GM21381 (cell line): ENCODE results near the gene ZNF292.
"Not testable (repeated sequence)": the region's sequence is repeated elsewhere in the genome, so short reads cannot be mapped to it uniquely, and the experiment has no call there.

Experiments
- ATAC-seq: cut with Tn5 transposase; IDR thresholded peaks from one replicate; pipeline ENCODE4 v1.9.1; 2021; ENCODE audit warnings: mild to moderate bottlenecking, moderate library complexity; ENCODE audit not compliant: unreplicated experiment

Gene ZNF292

DNA sequence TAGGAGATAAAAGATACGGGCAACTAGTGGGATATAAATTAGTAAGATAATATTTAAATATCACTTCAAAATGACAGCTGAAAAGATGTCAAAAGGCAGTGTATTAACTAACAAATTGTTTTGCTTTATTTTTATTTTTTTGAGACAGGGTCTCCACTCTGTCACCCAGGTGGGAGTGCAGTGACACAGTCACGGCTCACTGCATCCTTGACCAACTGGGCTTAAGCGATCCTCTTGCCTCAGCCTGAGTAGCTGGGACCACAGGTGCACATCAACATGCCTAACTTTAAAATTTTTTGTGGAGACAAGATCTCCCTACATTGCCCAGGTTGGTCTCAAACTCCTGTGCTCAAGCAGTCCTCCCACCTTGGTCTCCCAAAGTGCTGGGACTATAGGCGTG, 5.9 kb downstream of the ZNF292 start:
- no peak for ATAC-seq

DNA sequence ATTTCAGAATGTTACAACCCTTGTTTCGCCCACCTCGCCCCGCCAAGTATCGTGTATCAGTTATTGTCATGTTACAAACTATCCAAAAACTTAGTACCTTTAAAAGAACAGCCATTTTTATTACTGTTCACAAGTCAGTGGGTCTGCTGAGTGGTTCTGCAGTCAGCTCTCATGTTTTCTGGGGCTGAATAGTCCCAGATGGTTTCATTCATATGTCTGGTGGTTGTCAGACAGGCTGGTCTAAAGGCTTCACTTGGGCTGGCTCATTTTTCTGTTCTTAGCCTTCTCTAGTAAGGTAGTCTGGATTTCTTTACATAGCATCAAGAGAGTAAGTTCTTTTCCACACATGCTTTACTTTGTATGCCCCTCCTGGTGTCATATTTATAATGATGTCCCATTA, 8.6 kb downstream of the ZNF292 start:
- ATAC-seq: no peak

DNA sequence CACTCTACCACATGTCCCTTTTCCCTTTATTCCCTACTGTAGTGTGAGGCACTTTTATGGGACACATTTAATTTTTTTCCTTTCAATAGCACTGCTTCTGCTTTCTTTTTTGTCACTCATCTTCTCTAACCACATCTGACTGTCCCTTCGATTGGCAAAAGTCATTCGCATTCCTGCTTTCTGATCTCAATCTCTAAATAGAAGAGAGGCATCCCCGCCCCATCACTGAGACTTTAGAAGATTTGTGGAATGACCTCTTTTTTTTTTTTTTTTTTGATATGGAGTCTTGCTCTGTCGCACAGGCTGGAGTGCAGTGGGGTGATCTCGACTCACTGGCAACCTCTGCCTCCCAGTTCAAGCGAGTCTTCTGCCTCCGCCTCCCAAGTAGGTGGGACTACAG, 9.1 kb downstream of the ZNF292 start:
- no peak for ATAC-seq

DNA sequence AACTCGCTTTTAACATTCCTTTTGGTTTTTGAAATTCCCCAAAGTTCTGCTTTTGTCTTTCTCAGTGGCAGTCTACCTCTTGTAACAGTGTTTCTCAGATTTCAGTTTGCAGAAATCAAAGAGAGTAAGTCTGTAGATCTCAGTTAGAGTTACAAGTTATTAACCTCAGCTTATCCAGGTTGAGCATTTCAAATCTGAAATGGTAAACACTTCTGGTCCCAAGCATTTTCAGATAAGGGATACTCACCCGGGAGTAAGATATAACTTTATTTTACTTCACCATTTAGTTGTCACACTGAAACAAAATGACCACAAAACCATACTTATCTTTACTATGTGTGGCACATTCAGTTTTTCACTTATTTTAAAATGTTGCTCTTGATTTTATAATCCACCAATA, 9.8 kb downstream of the ZNF292 start:
- no peak for ATAC-seq

DNA sequence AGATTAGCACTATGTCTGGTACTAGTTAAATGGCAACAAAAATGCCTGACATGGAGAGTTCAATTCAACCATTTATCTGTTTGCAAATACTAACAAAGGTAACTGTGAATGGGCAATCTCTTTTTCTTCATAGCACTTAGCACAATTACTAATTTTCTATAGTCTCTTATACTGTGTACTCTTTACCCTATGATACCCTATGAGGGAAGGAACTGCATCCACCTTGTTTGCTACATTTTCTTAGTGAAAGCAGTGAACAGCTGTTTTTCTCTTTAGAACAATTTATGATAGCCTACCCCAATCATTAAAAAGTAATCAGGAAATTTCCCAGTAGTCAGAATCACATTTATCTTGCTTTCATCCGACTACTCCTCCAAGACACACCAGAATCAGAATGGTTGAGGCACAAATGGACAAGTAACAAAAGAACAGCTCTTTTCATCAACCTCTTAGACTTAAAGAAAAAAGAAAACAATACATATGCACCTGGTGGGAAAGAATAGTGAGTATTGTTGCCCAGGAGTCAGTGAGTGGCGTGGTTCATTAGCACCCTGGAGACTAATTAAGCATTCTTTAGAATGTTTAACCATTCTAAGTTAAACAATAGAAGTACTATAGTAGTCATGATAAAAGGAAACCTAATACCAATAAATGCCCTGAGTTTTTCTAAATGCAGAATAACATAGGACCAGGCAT, 16.7 kb downstream of the ZNF292 start:
- no peak for ATAC-seq

DNA sequence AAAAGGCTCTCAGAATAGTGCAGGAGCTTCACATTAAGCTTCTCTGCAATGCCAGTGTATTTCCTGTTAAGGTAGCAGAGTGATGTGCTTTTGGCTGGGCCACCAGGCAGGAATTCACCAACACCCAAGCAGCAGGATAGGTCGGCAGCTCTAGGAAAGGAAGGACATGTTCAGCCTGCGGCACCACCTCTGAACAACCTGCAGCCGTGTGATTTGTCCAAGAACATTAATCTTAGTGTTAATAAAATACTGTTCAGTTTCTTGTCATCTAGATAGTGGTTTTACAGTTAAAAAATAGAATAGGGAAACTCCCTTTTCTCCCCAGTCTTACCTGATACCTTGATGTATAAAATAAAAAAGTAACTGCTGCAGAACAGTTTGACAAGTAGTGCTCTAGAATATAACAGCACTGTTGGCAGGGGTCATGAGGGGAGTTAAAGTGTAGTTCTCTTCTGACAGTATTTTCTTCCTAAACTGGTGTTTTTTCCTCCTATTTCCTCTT, 18.8 kb downstream of the ZNF292 start:
- ATAC-seq: no peak

DNA sequence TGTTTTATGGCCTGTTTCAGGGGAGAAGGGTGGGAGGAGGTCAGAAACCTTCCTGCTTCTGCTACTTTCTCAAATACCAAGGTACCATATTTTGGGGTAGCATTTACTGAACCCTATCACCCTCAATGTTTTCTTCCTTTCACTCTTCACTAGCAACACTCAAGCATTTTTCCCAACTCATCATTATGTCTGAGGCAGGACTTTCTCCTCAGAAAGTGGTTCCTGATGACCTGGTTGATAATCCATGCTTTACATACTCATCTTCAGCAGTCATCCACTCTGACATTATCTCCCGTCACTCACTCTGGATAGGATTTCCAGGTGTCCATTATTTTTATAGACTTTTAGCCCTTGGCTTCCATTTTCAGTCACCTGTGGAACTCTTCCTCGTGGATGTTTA, 21.1 kb downstream of the ZNF292 start:
- no peak for ATAC-seq

DNA sequence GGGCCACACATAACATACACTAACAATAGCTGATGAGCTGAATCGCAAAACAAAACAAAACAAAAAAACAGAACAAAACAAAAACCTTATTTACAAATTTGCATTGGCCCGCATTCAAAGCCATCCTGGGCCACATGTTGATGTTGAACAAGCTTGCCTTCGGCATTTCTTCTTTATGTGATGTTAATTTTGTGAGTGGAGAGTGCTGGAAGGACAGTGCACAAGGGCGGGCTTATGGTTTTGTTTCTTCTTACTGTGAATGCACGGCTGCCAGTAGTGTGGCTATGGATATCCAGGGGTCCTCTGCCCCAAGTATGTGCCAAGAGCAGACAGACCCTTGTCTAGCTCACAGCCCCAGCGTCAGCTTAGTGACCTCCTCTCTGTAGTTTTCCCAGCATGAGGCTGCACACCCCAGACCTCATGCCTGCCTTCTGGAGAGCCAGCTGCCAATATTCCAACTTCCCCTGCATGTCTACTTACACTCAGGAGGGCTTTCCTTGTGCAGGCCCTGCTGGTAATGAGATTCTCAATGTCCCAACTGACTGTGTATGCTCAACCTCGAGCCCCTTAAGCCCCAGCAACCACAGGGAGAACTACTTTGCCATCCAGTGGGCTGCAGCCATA, 24.9 kb downstream of the ZNF292 start:
- ATAC-seq: no peak

DNA sequence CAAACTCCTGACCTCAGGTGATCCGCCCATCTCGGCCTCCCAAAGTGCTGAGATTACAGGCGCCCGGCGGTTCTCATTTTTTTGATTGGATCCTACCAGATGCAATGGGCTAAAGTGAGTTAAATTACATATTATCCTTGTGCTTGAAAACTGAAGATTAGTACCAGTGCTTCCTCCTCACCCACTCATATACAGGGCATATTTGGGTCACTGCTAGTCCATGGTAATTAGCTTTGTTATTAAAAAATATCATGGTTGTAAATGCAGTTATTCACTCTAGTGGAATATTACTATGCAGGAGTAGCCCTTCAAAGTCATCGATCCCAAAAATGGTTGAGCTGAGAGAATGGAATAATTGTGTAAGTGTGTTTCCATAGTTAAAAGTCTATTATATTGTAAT, 26.5 kb downstream of the ZNF292 start:
- ATAC-seq: no peak

DNA sequence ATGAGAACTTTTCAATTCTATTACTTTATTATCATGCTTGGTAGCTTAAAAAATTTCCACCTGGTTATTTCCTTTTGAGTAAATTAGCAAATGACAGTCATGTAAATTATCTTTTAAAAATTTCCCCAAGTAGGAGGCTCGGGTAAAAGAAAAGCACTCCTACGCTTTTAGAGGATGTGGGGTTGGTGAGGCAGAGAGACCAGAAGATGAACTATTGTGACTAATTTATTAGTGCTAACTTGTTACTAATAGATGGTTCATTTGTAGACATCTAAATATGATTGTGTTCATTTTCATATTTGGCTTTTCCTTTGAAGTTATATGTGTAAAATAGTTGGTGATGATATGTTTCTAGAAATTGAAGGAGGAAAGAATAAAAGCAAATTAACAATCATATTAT, 27.0 kb downstream of the ZNF292 start:
- peak; percentile 67 for ATAC-seq

DNA sequence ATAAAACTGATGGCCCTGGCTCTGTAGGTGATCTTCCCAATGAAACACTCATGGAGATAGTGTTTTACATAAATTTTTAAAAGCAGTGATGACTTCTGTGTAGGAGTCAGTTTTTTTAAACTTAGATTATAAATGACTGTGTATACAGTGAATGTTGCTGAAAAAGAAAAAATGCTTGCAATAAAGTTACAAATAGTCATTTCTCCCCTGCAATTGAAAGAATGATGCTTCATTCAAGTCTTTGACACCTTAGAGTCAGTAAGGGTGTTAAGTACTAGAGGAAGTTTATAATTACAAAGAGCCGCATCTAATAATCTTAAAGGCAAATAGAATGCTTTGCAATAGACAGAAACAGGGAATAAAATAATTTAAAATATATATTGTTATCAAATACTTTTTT, 27.6 kb downstream of the ZNF292 start:
- ATAC-seq: no peak

DNA sequence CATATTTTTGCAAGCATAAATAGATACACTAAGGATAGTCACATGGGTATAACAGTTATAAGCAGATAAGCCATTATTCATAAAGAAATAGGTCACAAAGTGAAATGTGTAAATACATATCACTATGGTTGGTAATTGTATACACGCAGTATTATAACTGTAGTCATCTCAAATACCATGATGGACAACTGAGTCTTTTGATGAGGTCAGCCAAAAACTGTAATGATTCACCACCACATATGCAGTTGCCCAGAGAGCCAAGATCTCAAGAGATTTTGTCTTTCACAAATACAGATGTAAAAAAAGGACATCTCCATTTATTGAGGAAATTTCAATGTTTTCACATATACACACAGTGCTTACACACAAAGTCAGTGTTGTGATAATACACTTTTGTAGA, 28.3 kb downstream of the ZNF292 start:
- ATAC-seq: no peak

DNA sequence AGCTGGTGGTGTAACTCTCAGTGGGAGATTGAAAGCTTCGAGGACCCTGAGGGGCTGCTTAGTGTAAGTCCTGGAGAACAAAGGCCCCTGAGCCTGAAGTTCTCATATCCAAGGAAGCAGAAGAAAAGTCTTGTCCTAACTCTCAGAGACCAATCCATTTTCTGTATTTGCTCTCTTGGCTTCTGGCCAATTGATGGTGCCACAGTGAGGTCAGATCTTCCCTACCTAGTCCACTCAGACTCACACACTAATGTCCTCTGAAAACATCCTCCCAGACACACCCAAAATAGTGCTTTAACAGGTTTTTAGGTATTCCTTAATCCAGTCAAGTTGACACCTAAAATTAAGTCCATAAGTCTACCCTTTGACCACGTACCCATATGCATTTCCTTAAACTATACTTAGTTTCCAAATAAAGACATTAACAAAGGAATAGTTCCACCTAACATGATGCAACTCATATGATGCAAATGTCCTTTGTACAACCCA, 29.4 kb downstream of the ZNF292 start:
- ATAC-seq: no peak

DNA sequence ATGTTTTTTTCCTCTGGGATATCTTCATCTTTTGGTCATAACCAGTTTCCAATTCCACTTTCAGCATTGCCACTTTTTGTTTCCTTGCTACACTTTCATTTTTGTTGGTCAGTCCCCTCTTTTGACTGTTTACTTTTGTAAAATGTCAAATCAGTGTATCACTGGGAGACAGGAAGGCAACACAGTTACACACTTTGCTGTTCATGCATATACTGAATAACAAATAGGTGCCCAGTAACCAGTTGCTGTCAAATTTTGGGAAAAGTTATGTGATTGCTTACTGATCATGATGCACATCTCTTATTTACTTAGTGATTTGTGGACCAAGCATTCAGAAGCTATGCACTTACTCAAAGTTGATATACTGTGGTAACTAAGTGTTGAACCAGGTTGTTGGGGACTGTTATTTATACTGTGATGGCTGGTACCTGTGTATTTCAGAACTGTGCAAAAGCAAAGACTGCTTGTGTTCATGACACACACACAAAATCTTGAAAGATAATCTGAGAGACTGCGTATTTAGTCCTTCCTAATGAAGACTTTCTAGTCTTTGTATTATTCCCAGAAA, 41.0 kb downstream of the ZNF292 start:
- no peak for ATAC-seq

DNA sequence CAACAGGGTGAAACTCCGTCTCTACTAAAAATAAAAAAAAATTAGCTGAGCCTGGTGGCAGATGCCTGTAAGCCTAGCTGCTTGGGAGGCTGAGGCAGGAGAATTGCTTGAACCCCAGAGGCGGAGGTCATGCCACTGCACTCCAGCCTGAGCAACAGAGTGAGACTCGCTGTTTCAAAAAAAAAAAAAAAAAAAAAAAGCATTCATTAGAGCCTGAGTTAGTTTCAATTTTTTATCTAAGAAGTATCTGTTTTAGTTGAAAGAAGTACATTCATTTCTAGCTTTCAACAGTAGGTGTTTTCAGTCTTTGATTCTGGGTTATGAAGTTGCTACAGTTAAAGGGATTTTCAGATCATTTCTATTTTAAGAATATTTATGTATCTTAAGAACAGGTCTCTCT, 42.2 kb downstream of the ZNF292 start:
- peak; percentile 70 for ATAC-seq

DNA sequence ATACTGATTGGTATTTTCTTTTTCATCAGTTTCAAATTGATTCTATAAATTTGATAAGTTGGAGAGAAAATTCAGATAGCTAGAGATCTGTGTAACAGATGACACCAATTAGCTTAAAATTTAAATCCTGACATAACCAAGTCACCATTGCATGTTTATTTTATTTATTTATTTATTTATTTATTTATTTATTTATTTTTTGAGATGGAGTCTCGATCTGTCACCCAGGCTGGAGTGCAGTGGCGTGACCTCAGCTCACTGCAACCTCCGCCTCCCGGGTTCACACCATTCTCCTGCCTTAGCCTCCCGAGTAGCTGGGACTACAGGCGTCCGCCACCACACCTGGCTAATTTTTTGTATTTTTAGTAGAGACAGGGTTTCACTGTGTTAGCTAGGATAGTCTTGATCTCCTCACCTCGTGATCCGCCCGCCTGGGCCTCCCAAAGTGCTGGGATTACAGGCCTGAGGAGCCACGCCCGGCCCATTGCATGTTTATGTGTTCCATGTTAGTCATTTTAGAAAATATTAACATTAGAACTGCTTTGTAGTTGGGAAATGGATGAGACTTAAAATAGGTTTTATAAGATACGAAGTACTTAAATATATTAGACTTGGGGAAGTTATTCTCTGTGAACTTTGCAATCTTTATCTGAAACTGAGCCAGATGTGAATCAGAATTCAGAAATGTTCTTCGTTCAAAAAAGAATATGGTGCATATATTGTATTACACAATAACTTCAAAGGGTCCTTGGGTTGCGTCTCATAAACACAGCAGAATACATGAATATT, 42.9 kb downstream of the ZNF292 start:
- not testable (repeated sequence) for ATAC-seq

DNA sequence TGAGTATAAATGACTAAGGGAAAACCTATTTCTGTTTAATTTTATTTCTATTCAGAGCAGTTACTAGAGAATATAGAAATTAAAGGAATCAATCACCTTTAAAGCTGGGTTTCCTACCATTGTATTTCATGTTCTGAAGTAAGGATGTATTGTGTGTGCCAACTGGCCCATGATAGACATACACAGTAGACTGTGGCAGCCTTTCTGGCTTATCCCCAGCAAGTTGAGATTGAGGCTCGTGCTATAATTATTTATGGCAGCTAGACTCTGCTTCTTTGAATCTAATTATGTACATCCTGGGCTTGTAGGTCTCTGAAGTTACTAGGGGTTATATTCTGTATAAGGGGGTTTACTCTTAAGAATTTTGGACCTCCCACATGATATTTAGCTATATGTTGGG, 44.4 kb downstream of the ZNF292 start:
- no peak for ATAC-seq

DNA sequence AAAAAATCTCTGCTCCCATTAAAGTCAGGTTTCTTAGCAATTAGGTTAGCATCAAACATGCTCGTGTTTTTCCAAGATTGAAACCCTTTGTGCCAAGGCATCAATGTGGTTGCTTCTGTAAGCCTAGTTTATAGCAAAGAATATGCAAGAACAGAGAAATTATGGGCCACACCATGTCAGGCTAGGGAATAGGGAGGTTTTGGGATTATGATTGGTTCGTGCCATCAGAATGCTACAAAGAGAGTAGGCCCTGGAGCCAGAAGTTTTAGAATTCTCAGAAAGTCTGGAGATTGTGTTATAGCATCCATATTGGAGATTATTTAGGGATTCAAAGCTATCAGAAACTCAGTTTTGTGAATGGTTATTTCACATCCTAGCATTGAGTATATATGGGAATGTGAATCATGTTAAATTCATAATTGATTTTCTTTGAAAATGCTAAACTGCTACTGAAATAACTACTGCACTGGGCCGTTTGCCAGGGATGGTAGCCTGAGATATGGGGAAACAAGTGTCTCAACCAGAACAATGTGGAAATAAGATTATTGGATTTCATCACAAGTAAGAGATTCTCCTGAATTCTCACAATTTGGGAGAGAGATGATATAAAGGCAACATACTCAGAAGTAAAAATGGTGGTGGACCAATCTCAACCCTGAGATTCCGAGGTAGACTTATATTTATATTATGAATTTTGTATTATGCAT, 45.3 kb downstream of the ZNF292 start:
- no peak for ATAC-seq

DNA sequence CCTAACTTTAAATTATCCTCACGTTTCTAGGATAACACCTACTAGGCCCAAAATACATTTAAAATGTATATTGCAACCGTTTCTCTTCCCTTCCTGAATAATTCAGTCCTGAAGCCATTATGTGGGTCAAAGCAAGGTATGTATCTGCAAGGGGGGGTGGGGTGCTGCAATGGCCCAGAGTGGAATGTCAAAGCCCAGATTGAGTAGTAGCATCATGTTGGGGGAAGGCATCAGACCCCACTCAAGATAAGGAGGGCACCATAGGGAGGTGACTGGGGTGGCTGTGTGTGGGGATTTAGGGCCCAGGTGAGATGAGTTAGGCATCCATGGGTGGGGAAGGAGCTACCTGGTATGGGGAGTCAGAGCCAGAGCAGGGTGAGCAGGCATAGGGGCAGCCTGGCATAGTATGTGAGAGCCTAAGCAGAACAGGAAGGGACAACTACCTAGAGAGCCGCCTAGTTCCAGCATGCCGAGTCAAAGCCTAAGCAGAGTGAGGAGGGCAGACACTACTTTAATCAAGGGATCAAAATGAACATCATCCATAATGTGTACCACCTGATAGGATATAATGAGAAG, 48.2 kb downstream of the ZNF292 start:
- no peak for ATAC-seq

DNA sequence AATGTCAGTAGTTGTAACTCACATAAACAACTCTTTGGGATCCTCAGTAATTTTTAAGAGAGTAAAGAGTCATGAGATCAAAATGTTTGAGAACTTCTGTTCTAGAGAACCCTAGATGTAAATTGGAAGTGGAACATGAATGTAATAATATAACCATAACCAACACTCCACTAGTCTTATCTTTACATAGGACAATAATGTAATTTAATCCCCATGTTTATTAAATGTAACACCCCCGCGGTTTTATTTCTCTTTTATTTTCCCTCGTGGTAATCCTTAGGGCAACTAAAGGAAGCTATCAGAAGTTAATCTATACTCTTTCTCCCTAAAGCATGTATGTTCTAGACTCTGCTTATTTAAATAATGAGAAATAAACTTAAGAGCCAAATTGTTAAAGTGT, 54.4 kb downstream of the ZNF292 start:
- no peak for ATAC-seq
